Measurements from ENCODE around the gene TPK1.

Gene TPK1

DNA sequence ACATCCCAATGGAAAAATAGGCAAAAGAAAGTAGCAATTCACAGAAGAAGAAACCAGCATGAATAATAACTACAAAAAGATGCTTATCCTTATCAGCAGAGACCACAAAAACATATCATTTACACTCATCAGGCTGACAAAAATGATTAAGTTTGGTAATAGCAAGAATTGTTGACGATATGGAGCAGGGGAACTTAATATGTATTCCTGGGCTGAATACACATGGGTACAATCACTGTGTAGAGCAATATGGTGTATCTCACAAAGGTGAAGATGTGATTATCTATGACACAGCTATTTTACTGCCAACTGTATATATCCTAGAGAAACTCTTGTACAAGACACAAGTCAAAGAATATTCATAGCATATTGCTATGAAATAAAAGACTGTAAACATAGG lies 290.5 kb downstream of the TPK1 start:
- no peak for TF ChIP-seq GATA2 (IDR thresholded peaks at IDR 0.05; ENCODE audit: low read depth, low read length)
- TF ChIP-seq GATA3 (IDR thresholded peaks at IDR 0.05; ENCODE audit: low read depth, low read length), result no peak

DNA sequence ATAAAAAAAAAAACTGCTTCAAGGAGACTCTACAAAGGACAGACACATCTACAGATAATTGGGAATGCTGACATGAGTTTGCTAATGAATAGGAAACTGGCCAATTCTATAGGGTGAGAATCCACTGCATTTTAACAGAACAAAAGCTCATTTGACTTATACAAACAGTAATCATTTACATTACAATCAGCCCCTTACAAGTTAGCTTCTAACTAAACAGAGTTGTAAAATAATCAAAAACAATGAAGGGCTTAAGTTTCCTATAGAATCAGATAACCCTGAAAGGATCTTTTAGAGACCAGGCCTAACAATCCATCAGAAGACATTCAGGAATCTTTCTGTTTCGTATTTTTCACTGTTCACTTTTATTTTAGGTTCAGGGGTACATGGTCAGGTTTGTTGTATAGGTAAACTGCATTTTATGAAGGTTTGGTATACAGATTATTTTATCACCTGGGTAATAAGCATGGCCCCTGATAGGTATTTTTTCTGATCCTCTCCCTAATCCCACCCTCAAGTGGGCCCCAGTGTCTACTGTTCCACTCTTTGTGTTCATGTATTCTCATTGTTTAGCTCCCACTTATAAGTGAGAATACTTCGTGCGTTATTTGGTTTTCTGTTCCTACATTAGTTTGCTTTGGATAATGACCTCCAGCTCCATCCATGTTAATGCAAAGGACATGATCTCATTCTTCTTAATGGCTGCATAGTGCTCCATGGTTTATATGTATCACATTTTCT lies 301.0 kb downstream of the TPK1 start:
- TF ChIP-seq GATA3 (IDR thresholded peaks at IDR 0.05; ENCODE audit: low read depth, low read length) (no peak), GATA2 (IDR thresholded peaks at IDR 0.05; ENCODE audit: low read depth, low read length) (no peak)

DNA sequence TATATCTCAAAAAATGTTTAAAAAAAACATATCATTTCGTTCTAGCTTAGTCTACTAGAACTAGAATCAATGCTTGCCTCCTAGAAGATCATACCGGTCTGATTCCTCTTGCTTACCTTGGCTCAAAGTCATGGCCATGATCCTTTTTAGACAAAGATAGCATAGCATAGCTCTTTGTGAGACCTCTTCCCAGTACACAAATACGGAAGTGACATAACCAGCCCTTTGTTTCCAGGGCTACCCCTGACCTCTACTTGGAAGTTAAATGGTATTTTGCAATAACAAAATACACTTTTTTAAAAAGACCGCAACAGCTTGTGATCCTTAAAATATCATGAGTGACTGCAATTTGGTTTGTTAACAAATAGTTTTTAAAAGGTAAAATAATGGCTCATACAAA lies 301.7 kb downstream of the TPK1 start:
- no peak for TF ChIP-seq GATA3 (IDR thresholded peaks at IDR 0.05; ENCODE audit: low read depth, low read length)
- no peak for TF ChIP-seq GATA2 (IDR thresholded peaks at IDR 0.05; ENCODE audit: low read depth, low read length)

DNA sequence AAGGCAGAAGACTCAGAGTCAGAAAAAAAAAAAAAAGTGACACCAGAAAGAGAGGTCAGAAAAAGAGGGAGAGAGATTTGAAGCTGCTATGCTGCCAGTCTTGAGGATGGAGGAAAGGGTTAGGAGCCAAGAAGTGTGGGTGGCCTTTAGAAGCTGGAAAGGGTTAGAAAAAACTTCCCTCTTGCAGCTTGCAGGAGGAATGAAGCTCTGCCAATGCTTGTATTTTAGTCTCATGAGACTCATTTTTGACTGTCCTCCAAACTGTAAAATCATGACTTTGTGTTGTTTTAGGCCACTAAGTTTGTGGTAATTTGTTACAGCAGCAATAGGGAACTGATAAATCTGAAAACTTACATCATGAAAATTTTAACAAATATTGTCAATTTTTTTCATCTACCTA lies 304.7 kb downstream of the TPK1 start:
- TF ChIP-seq GATA2 (IDR thresholded peaks at IDR 0.05; ENCODE audit: low read depth, low read length), result no peak
- no peak for TF ChIP-seq GATA3 (IDR thresholded peaks at IDR 0.05; ENCODE audit: low read depth, low read length)

DNA sequence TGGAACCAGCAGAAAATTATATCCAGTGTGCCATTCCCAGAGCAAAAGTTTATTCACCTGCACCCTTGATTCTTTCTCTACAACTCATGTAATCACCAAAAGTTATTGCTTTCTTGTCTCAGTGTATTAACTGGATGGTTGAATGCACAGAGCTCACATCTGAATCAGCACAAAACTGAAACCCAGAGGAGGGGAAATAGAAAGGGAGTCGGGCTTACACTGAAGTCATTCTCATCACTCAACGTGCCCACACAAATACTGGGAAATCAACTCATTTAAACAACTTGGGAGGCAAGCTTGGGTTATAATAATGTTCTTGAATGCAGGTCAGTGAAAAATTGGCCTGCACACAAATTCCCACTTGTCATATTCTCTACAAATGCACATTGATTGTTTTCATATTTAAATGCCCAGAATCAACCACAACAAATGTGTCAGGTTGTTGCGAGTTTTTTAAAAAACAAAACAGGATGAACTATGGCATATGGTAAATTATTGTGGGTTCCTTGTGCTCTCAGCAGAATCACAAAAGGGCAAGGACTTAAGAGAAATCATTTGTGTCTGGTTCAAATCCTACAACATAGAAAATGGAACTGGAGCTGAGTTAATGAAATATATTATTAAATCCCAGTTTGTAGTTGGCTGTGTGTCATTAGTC lies 306.5 kb downstream of the TPK1 start:
- no peak for TF ChIP-seq GATA3 (IDR thresholded peaks at IDR 0.05; ENCODE audit: low read depth, low read length)
- no peak for TF ChIP-seq GATA2 (IDR thresholded peaks at IDR 0.05; ENCODE audit: low read depth, low read length)

DNA sequence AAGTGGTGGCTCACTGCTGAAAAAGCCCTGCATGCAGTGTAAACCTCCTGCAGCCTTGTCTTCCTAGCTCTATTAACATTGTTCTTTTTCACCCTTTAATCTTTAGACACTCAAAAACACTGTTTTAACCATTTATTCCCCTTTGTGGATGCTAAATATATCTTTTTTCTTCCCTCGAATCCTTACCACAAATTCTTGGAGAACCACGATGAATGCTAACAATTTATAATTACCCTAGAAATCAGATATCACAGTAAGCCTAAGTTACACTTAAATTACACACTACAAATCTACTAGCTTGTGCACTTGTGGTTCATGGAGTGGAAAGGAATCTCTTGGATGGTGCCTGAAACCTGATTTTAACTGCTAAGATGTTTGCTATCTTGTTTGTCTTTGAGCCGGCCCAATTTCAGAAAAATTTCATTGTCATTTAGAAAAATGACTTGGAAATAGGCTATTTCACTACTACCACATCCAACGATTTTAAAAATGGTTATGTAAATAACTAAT lies 307.3 kb downstream of the TPK1 start:
- no peak for TF ChIP-seq GATA2 (IDR thresholded peaks at IDR 0.05; ENCODE audit: low read depth, low read length)
- no peak for TF ChIP-seq GATA3 (IDR thresholded peaks at IDR 0.05; ENCODE audit: low read depth, low read length)

DNA sequence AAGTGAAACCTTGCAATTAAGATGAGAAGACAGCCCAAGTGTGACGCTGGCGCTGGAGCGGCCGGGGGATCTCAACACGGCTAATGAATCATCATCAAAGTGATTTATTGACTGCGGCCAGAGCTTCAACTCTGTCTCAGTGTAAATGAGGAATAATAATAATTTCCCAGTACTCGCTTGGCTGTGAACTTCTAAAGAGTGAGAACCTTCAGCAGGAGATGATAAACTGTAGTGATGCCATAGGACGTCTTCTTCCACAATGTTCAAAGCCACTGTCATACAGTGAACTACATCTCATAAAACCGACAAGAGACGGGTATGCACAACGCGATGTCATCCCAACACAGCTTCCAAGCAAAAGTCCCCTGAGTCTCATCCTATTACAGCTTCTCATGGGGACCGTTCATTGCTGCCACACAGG lies 308.8 kb downstream of the TPK1 start:
- TF ChIP-seq GATA3 (IDR thresholded peaks at IDR 0.05; ENCODE audit: low read depth, low read length) (no peak), GATA2 (IDR thresholded peaks at IDR 0.05; ENCODE audit: low read depth, low read length) (no peak)

DNA sequence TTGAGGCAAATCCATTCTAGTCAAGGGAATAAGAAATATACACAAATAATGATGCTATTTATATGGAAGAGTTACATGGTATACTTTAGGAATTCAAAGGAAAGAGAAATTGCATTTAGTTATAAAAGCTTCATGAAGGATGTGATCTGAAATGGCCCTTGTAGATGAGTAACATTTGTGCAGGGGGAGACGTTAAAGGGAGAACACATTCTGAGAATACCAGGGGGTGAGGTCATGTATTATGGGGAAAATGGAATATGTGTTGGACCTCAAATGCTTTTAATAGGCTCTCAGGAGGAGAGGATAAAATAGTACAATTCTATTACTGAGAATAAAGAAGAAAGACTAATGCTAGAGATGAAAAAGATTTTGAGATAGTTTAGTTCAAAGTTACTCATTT lies 309.9 kb downstream of the TPK1 start:
- TF ChIP-seq GATA2 (IDR thresholded peaks at IDR 0.05; ENCODE audit: low read depth, low read length) (no peak), GATA3 (IDR thresholded peaks at IDR 0.05; ENCODE audit: low read depth, low read length) (no peak)

DNA sequence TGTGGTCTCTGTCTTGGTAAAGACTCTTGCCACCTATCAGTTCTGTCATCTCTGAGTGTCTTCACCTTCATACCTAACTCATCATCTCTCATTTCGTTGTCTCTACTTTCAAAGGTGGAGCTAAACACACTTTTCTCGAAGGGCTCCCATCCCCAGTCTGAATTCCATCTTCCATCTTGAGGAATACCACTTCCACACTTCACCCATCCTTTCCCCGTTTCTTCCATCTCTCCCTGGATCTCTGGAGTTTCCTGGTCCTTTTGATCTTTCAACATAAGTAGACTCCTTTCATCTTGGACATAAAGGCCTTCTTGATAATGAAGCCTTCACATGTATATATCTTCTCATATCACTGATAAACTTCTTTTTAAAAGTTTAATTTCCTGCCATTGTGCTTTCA lies 311.6 kb downstream of the TPK1 start:
- no peak for TF ChIP-seq GATA3 (IDR thresholded peaks at IDR 0.05; ENCODE audit: low read depth, low read length)
- TF ChIP-seq GATA2 (IDR thresholded peaks at IDR 0.05; ENCODE audit: low read depth, low read length), result no peak

DNA sequence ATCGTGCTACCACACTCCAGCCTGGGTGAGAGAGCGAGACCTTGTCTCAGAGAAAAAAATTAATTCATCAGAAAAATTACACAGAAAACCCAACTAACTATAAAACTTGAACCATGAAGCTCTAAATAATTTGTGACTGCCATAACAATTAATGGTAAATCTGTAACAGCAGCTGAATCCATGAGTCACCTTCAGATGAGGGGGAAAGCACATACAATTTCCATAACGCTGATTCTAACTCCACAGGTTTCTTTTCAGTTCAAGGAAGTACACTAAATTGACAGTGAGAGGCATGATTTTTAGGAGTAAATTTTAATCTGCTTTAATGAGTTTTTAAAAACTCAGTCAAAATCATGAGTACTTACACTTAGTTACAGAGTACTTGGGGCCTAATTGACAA lies 312.2 kb downstream of the TPK1 start:
- TF ChIP-seq GATA3 (IDR thresholded peaks at IDR 0.05; ENCODE audit: low read depth, low read length) (no peak), GATA2 (IDR thresholded peaks at IDR 0.05; ENCODE audit: low read depth, low read length) (no peak)

DNA sequence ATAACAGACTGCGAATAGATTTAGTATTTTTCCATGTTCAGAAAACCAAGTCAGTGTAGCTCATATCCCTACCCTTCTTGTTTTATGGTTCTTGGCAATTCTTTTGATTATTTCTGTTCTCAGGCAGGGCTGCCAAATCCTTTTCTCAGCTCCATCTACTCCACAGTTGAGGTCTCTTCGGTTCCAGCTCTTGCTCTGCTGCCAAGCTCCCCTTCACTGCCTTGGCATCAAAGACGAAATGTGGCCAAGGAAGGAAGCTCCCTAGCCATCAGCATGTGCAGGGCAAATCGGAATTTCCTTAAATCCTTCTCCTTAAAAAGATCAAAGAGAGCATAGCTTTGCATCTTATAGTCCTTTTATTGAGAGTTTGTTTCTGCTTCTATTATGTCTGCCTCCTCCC lies 315.9 kb downstream of the TPK1 start:
- TF ChIP-seq GATA3 (IDR thresholded peaks at IDR 0.05; ENCODE audit: low read depth, low read length) (no peak), GATA2 (IDR thresholded peaks at IDR 0.05; ENCODE audit: low read depth, low read length) (no peak)

DNA sequence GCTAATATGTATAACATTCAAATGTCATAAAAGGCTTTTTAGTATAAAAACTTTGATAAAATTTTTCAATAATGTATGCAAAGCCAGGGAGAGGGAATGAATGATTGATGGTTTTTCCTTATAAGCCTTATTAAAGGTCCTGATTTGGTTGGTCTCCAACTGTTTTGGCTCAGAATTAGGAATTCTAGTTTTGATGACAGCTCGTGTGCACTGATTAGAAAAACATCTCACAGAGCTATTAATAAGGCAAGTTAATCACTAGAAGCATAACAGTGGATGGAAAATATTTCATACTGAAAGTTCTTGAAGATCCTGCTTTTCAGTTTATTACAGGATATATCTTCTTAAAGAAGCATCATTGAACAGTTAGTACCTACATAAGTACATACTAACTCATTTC lies 317.5 kb downstream of the TPK1 start:
- no peak for TF ChIP-seq GATA2 (IDR thresholded peaks at IDR 0.05; ENCODE audit: low read depth, low read length)
- TF ChIP-seq GATA3 (IDR thresholded peaks at IDR 0.05; ENCODE audit: low read depth, low read length), result no peak

DNA sequence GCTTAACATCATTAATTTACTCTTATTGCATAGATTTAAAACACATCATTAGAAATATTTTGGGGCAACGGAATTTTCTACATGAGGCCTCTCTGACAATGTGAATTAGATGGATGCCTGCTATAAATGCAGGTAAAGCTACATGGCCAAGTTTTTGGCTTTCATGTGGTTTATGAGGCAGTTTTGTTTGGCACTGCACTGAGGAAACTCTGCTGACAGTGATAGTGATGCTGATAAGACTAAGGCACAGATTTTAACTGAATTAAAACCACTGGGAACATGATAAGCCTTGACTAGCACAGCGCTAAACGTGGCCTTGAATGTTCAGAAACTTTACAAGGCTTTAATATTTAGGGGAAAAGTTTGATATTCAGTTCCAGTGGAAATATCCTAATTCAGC lies 318.1 kb downstream of the TPK1 start:
- TF ChIP-seq GATA3 (IDR thresholded peaks at IDR 0.05; ENCODE audit: low read depth, low read length), result no peak
- no peak for TF ChIP-seq GATA2 (IDR thresholded peaks at IDR 0.05; ENCODE audit: low read depth, low read length)

DNA sequence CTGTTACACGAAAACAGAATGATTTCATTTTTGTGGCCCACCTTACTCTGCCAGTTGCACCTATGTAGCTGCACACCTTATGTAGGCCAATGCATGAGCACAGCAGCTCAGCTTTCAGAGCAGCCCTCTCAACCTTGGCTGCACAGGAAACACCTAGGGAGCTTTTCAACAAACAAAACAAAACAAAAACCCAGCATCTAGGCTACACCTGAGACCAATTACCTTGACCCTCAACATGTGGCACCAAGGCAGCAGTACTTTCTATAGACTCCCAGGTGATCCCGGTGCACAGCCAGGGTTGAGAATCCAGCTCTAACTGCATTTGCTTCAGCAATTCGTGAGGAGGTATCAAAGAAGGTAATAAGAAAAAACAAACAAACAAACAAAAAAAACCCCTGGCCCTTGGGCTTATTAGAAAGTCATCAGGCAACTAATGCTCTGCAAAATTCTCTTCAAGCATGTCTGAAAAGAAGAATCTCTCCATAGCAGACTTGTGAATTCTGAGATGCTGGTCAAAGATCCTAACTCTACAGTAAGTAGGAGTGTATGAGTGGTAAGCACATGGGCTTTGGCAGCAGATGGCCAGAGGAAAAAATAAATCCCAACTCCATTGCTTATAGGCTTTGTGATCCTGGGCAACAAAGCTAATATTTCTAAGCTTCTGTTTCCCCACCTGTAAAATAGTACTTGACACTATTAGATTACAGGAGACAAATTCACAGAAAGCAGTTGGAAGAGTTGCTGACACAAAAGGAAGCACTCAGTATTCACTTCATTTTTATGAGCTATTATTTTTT lies 318.9 kb downstream of the TPK1 start:
- no peak for TF ChIP-seq GATA3 (IDR thresholded peaks at IDR 0.05; ENCODE audit: low read depth, low read length)
- no peak for TF ChIP-seq GATA2 (IDR thresholded peaks at IDR 0.05; ENCODE audit: low read depth, low read length)
